ENCODE results near the gene THAP12. TPM values are rescaled to one million over a fixed set of nuclear protein-coding genes. Genes with fewer than 3 reads are reported as not detected.
"Not testable (repeated sequence)": the region's sequence is repeated elsewhere in the genome, so short reads cannot be mapped to it uniquely, and the experiment has no call there.

THAP12 gene
- total RNA-seq, 4 donors from 2014 or later: 35.4 to 59.9 (median 42.7) TPM

DNA sequence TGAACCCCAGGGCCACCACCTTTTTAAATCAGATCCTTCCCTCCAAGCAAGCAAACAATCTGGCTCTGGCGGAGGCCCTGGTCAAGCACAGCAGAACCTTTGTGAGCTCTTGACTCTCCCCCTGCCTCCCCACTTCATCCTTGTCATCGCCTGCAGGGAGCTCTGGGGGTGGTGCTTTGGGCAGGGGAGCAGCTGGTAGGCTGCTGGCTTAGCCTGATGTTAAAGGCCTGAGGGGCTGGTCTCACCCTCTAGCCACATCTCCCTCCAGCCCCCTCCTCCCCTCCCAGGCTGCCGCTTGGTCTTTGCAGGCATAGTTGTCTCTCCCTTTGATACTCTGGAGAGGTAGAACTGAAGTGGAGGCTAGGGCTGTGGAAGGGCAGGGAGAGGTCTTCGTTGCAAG lies 50.9 kb downstream of the THAP12 start:
- ATAC-seq (ENCODE audit: low FRiP score) (no peak), DNase-seq (ENCODE audit: low spot score) (no peak)
- no peak for TF ChIP-seq CTCF (IDR thresholded peaks at IDR 0.05)

- DNase-seq (ENCODE audit: low spot score): no peak
- ATAC-seq (ENCODE audit: low FRiP score): no peak
Measured at GRCh38 chr11:76329084-76329648, 51.8 kb downstream of the THAP12 start.

GRCh38 chr11:76327756-76328388 lies 53.1 kb downstream of the THAP12 start:
- DNase-seq (ENCODE audit: low spot score) (no peak), ATAC-seq (ENCODE audit: low FRiP score) (no peak)
- TF ChIP-seq CTCF (IDR thresholded peaks at IDR 0.05): no peak

More at GRCh38 chr11:76329084-76329648, 51.8 kb downstream of the THAP12 start:
- TF ChIP-seq CTCF (IDR thresholded peaks at IDR 0.05): no peak

DNA sequence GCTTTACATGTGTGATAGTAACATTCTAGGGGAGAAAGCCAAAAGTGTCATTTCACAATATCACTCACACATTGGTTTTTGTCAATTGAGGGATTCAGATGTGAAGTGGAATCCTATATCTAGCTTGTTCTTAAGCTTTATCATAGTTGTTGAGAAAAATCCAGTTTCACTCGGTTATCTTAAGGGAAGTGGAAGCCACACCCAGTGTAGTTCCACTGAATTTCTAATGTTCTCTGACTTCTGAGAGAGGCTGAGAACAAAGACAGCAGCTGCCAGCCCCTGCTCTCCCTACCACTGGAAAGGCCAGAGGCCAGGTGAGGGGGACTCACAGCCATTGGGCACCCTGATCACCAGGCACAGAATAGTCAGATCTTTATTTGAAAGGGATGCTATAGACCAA lies 53.7 kb downstream of the THAP12 start:
- no peak for TF ChIP-seq CTCF (IDR thresholded peaks at IDR 0.05)
- ATAC-seq (ENCODE audit: low FRiP score) (no peak), DNase-seq (ENCODE audit: low spot score) (no peak)

DNA sequence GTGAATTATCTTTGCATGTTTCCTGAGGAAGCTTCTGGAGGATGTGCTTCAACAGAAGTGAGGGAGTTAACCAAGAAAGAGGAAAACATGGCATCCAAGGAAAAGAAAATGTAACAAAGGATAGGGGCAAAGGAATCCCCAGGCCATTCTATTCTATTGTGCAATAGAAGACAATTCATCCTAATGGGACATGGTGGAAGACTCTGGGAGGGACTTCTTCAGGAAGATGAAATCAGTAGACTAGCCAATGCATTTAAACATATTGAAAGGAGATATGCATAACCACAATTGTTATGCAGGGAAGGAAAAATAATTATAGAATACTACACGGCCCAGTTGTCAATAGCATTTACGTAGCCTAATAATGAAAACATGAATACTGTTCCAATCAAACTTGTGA lies 55.7 kb downstream of the THAP12 start:
- TF ChIP-seq CTCF (IDR thresholded peaks at IDR 0.05): no peak
- ATAC-seq (ENCODE audit: low FRiP score) (no peak), DNase-seq (ENCODE audit: low spot score) (no peak)

- DNase-seq (ENCODE audit: low spot score) (no peak), ATAC-seq (ENCODE audit: low FRiP score) (no peak)
- no peak for TF ChIP-seq CTCF (IDR thresholded peaks at IDR 0.05)
Measured at GRCh38 chr11:76323804-76324203, 57.1 kb downstream of the THAP12 start.

DNA sequence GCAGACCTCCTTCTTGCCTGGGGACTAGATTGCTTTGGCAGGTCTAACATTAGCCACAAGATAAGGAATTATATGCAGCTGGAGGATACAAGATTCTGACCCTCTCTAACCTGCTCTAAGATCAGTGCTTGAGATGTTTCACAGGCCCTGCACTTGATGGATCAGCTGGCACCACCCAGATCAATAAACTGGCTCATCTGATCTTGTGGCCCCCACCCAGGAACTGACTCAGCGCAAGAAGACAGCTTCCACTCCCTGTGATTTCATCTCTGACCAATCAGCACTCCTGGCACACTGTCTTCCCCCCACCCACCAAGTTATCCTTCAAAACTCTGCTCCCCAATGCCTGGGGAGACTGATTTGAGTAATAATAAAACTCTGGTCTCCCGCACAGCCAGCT lies 57.6 kb downstream of the THAP12 start:
- not testable (repeated sequence) for ATAC-seq (ENCODE audit: low FRiP score); DNase-seq (ENCODE audit: low spot score)
